Fibroblast of pulmonary artery (primary cell): ENCODE results near the gene ARHGAP40.

Source experiments
- DNase-seq: peaks from one replicate; pipeline ENCODE4 v3.0.0-alpha.2; 2010; ENCODE audit warnings: low read depth
- H3K4me3 ChIP-seq: replicated peaks from 2 replicates; pipeline ENCODE4 v1.5.1; 2011; ENCODE audit warnings: low read depth, mild to moderate bottlenecking, control low read depth, low read length, moderate library complexity
- TF ChIP-seq, protein P1 (sequence below): IDR thresholded peaks from 2 replicates; pipeline ENCODE4 v1.5.1; 2011; ENCODE audit warnings: mild to moderate bottlenecking, control low read depth, low read length, inconsistent platforms; ENCODE audit errors: missing control alignments

The ARHGAP40 gene

DNA sequence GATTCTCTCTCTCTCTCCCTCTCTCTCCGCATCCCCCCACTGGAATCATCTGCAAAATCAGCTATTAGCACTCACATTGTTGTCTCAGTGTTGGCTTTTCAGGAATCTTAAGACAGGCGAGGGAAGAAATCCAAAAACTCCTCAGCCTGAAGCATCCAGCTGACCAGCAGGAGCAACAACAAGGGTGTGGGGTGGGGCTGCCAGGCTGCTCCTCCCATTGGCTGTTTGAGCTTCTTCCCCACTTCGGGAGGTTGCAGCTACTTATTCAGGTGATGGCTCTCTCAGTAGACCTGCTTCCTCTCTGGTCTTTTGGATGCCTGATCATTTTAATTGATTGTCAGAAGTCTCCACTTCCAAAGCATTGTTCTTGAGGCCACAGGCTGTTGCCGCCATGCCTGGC is 98.5 kb downstream of the ARHGAP40 start:
- DNase-seq, result no peak
- H3K4me3 ChIP-seq, result no peak overlapping the region
- TF ChIP-seq, protein P1, sequence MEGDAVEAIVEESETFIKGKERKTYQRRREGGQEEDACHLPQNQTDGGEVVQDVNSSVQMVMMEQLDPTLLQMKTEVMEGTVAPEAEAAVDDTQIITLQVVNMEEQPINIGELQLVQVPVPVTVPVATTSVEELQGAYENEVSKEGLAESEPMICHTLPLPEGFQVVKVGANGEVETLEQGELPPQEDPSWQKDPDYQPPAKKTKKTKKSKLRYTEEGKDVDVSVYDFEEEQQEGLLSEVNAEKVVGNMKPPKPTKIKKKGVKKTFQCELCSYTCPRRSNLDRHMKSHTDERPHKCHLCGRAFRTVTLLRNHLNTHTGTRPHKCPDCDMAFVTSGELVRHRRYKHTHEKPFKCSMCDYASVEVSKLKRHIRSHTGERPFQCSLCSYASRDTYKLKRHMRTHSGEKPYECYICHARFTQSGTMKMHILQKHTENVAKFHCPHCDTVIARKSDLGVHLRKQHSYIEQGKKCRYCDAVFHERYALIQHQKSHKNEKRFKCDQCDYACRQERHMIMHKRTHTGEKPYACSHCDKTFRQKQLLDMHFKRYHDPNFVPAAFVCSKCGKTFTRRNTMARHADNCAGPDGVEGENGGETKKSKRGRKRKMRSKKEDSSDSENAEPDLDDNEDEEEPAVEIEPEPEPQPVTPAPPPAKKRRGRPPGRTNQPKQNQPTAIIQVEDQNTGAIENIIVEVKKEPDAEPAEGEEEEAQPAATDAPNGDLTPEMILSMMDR, result no peak
